ENCODE measurements around the gene ABLIM2. TPM values are rescaled to one million over a fixed set of nuclear protein-coding genes. Genes with fewer than 3 reads are reported as not detected.

Gene ABLIM2
- total and polyA plus RNA-seq, 2 of the 8 experiments (the other 6 are each of a cell fraction or from before 2014, with no cell fraction given) = 2.8 to 3.0 TPM

GRCh38 chr4:7990807-7991459, 167.7 kb downstream of the ABLIM2 start:
- Histone ChIP-seq H3K4me3 (ENCODE audit: extremely low read depth in 1 of 4, insufficient read depth in 2 of 4, low read depth in 3 of 4, low read length in 4 of 4) (no peak overlapping the region), H2BK12ac (ENCODE audit: low read depth, low read length) (no peak overlapping the region), H3K4ac (replicated peaks; ENCODE audit: insufficient read length, low read depth, low read length) (no peak overlapping the region), H3K79me2 (ENCODE audit: control insufficient read depth in 1 of 2, insufficient read depth in 2 of 2, low read length in 2 of 2) (no peaks in the 10 kb centered on the region), H2AK5ac (ENCODE audit: low read depth, low read length) (no peak overlapping the region), H3K79me1 (ENCODE audit: low read depth, low read length) (no peaks in the 10 kb centered on the region; the same call in 1 of the 2 replicates), H3K4me2 (ENCODE audit: insufficient read depth in 1 of 2, low read depth in 2 of 2, low read length in 2 of 2) (no peak overlapping the region), H3K14ac (ENCODE audit: insufficient read length) (no peak overlapping the region), H3K9me3 (ENCODE audit: insufficient read depth in 2 of 2, low read depth in 1 of 2, low read length in 1 of 2) (no peaks in the 10 kb centered on the region), H3K23me2 (ENCODE audit: low read depth, low read length) (no peaks in the 10 kb centered on the region), H4K5ac (ENCODE audit: insufficient read length, low read depth, low read length) (no peak overlapping the region), H2BK120ac (replicated peaks; ENCODE audit: low read depth, low read length) (no peak overlapping the region), H4K8ac (ENCODE audit: extremely low read depth, insufficient read depth, low read length) (no peak overlapping the region; the same call in 1 of the 2 replicates), H3K18ac (ENCODE audit: extremely low read depth, low read length) (no peak overlapping the region), H3K56ac (replicated peaks; ENCODE audit: insufficient read length, low read depth, low read length) (no peak overlapping the region), H2BK20ac (ENCODE audit: low read length) (no peak overlapping the region), H3K27me3 (replicated peaks in 1 of 4; ENCODE audit: control insufficient read depth in 3 of 4, extremely low read depth in 1 of 4, insufficient read depth in 3 of 4, low read length in 3 of 4) (no peaks in the 10 kb centered on the region), H4K91ac (replicated peaks; ENCODE audit: insufficient read length, low read length) (no peak overlapping the region), H4K20me1 (replicated peaks in 1 of 2; ENCODE audit: control insufficient read depth in 1 of 2, insufficient read depth in 2 of 2, low read length in 2 of 2) (no peaks in the 10 kb centered on the region), H3K4me1 (replicated peaks in 1 of 4; ENCODE audit: control insufficient read depth in 3 of 4, insufficient read depth in 4 of 4, low read length in 3 of 4) (peaks cover 0 to 9% (median 0%) of the 10 kb centered on the region in 4 experiments; a peak in 2 of 7 replicates), H3K23ac (ENCODE audit: insufficient read length) (no peak overlapping the region), H2BK15ac (ENCODE audit: low read length) (no peak overlapping the region), H2BK5ac (ENCODE audit: low read depth, low read length) (no peak overlapping the region), H3K27ac (ENCODE audit: low read depth, low read length) (no peak overlapping the region), H3K36me3 (ENCODE audit: control insufficient read depth in 2 of 4, insufficient read depth in 4 of 4, low read length in 3 of 4) (no peaks in the 10 kb centered on the region; a peak in 1 of 8 replicates), H3K9ac (replicated peaks in 1 of 4; ENCODE audit: extremely low read depth in 1 of 4, low read depth in 3 of 4, low read length in 3 of 4) (no peak overlapping the region), H2AFZ (ENCODE audit: low read length) (no peak overlapping the region)
- FAIRE-seq (no peak), DNase-seq (ENCODE audit: low read depth in 1 of 2, low spot score in 2 of 2) (no peak)
- WGBS, 2 experiments (ENCODE audit: extremely low coverage in 1 of 2, insufficient coverage in 1 of 2, insufficient read length in 1 of 2, insufficient replicate concordance in 2 of 2, low coverage in 1 of 2, low lambda C conversion rate in 2 of 2, missing lambda C conversion rate in 1 of 2) = 90% methylated on average over 10 of the region's 10 CpGs; no CpG with 5 or more reads in 1 of the 2 experiments
- CTCF ChIA-PET (ENCODE audit: partially characterized antibody) = interaction anchor here (0.9 to 9.7 kb wide), 2 partner anchors 188 to 220 kb away, joined by 3 to 180 read pairs; no protein-coding TSS in a partner anchor
- POLR2A ChIA-PET (ENCODE audit: partially characterized antibody) = interaction anchor here (0.6 kb wide), 1 partner anchor 195 kb away, joined by 4 read pairs; no protein-coding TSS in a partner anchor
- no peak for TF ChIP-seq SIRT6 (IDR thresholded peaks at IDR 0.05; ENCODE audit: low read length)
- TF ChIP-seq ATF3 (IDR thresholded peaks at IDR 0.05; ENCODE audit: insufficient read depth, low read depth, low read length) = no peak
- TF ChIP-seq CBX8 (IDR thresholded peaks at IDR 0.05; ENCODE audit: borderline replicate concordance, low read depth, low read length) = no peak
- TF ChIP-seq KDM1A (IDR thresholded peaks at IDR 0.05; ENCODE audit: borderline replicate concordance, low read length) = no peak
- no peak for TF ChIP-seq TEAD4 (IDR thresholded peaks at IDR 0.05; ENCODE audit: low read depth, low read length)
- no peak for TF ChIP-seq ATF2 (IDR thresholded peaks at IDR 0.05; ENCODE audit: low read length)
- no peak for TF ChIP-seq ZNF274 (IDR thresholded peaks at IDR 0.05; ENCODE audit: borderline replicate concordance, extremely low read depth, low read length)
- no peak for TF ChIP-seq MAFK (IDR thresholded peaks at IDR 0.05; ENCODE audit: low read depth, low read length)
- no peak for TF ChIP-seq SIN3A (conservative IDR thresholded peaks at IDR 0.05 in 1 of 2, IDR thresholded peaks at IDR 0.05 in 1 of 2; ENCODE audit: low read depth in 1 of 2, low read length in 2 of 2)
- TF ChIP-seq CHD2 (IDR thresholded peaks at IDR 0.05; ENCODE audit: low read length) = no peak
- TF ChIP-seq HDAC6 (IDR thresholded peaks at IDR 0.05; ENCODE audit: low read depth, low read length) = no peak

Measured in H1 (cell line).